Measurements from ENCODE around the gene PTPN6. TPM values are rescaled to one million over a fixed set of nuclear protein-coding genes. Genes with fewer than 3 reads are reported as not detected.

Gene PTPN6
- total and polyA plus RNA-seq, 2 of the 8 experiments (the other 6 are each of a cell fraction or from before 2014, with no cell fraction given): 16.3 to 28.4 TPM

- Histone ChIP-seq H3K4me3 (ENCODE audit: extremely low read depth in 1 of 4, insufficient read depth in 2 of 4, low read depth in 3 of 4, low read length in 4 of 4) (peak overlapping the region; percentile 91 to 100 (median 100)), H3K14ac (ENCODE audit: insufficient read length) (peak overlapping the region; percentile 2), H2BK120ac (replicated peaks; ENCODE audit: low read depth, low read length) (peak overlapping the region; percentile 3), H3K27me3 (replicated peaks in 1 of 4; ENCODE audit: control insufficient read depth in 3 of 4, extremely low read depth in 1 of 4, insufficient read depth in 3 of 4, low read length in 3 of 4) (no peaks in the 10 kb centered on the region), H3K56ac (replicated peaks; ENCODE audit: insufficient read length, low read depth, low read length) (peak overlapping the region; percentile 24), H3K9me3 (ENCODE audit: insufficient read depth in 2 of 2, low read depth in 1 of 2, low read length in 1 of 2) (no peaks in the 10 kb centered on the region), H3K4ac (replicated peaks; ENCODE audit: insufficient read length, low read depth, low read length) (peak overlapping the region; percentile 0), H3K27ac (ENCODE audit: low read depth, low read length) (peak overlapping the region; percentile 86), H2AFZ (ENCODE audit: low read length) (no peak overlapping the region), H2BK5ac (ENCODE audit: low read depth, low read length) (peak overlapping the region; percentile 67), H3K9ac (replicated peaks in 1 of 4; ENCODE audit: extremely low read depth in 1 of 4, low read depth in 3 of 4, low read length in 3 of 4) (peak overlapping the region; percentile 70 to 98 (median 92)), H3K79me1 (ENCODE audit: low read depth, low read length) (peaks cover 7% of the 10 kb centered on the region; the same call in 1 of the 2 replicates), H3K4me2 (ENCODE audit: insufficient read depth in 1 of 2, low read depth in 2 of 2, low read length in 2 of 2) (peak overlapping the region; percentile 76 to 100), H2BK15ac (ENCODE audit: low read length) (no peak overlapping the region), H3K4me1 (replicated peaks in 1 of 4; ENCODE audit: control insufficient read depth in 3 of 4, insufficient read depth in 4 of 4, low read length in 3 of 4) (peaks cover 0 to 13% (median 3%) of the 10 kb centered on the region in 4 experiments; a peak in 5 of 7 replicates), H2BK20ac (ENCODE audit: low read length) (no peak overlapping the region), H3K79me2 (ENCODE audit: control insufficient read depth in 1 of 2, insufficient read depth in 2 of 2, low read length in 2 of 2) (peaks cover 14 to 47% of the 10 kb centered on the region in 2 experiments), H4K20me1 (replicated peaks in 1 of 2; ENCODE audit: control insufficient read depth in 1 of 2, insufficient read depth in 2 of 2, low read length in 2 of 2) (peaks cover 2 to 6% of the 10 kb centered on the region in 2 experiments), H3K36me3 (ENCODE audit: control insufficient read depth in 2 of 4, insufficient read depth in 4 of 4, low read length in 3 of 4) (peaks cover 33 to 51% (median 44%) of the 10 kb centered on the region in 4 experiments), H3K18ac (ENCODE audit: extremely low read depth, low read length) (peak overlapping the region; percentile 85), H3K23me2 (ENCODE audit: low read depth, low read length) (peaks cover 4% of the 10 kb centered on the region), H2AK5ac (ENCODE audit: low read depth, low read length) (peak overlapping the region; percentile 76), H3K23ac (ENCODE audit: insufficient read length) (no peak overlapping the region), H4K91ac (replicated peaks; ENCODE audit: insufficient read length, low read length) (peak overlapping the region; percentile 72), H4K5ac (ENCODE audit: insufficient read length, low read depth, low read length) (peak overlapping the region; percentile 34), H2BK12ac (ENCODE audit: low read depth, low read length) (peak overlapping the region; percentile 72), H4K8ac (ENCODE audit: extremely low read depth, insufficient read depth, low read length) (peak overlapping the region; percentile 92; the same call in 1 of the 2 replicates)
- FAIRE-seq (no peak), DNase-seq (ENCODE audit: low read depth in 1 of 2, low spot score in 2 of 2) (no peak)
- CTCF ChIA-PET (ENCODE audit: partially characterized antibody): interaction anchor here (1.2 to 2.4 kb wide), 5 partner anchors 10 to 53 kb away, joined by 3 to 9 read pairs (median 3); no protein-coding TSS in a partner anchor
- WGBS, 2 experiments (ENCODE audit: extremely low coverage in 1 of 2, insufficient coverage in 1 of 2, insufficient read length in 1 of 2, insufficient replicate concordance in 2 of 2, low coverage in 1 of 2, low lambda C conversion rate in 2 of 2, missing lambda C conversion rate in 1 of 2): 3% methylated on average over 24 of the region's 31 CpGs; no CpG with 5 or more reads in 1 of the 2 experiments
- TF ChIP-seq FOSL1 (IDR thresholded peaks at IDR 0.05; ENCODE audit: insufficient read depth, low read depth, low read length) (no peak), POLR2AphosphoS5 (IDR thresholded peaks at IDR 0.05; ENCODE audit: low read depth, low read length) (peak; percentile 71; the same call in 1 of the 2 replicates), ATF3 (IDR thresholded peaks at IDR 0.05; ENCODE audit: insufficient read depth, low read depth, low read length) (no peak), YY1 (IDR thresholded peaks at IDR 0.05; ENCODE audit: low read depth, low read length) (peak; percentile 63; the same call in 1 of the 2 replicates)
- POLR2A ChIA-PET (ENCODE audit: partially characterized antibody): interaction anchor here (0.7 to 30.5 kb wide), 4 partner anchors 8 to 118 kb away, joined by 3 to 1596 read pairs (median 14); partner anchors contain the start of genes ATN1, C12orf57, PTPN6 and RNU7-1
Measured at GRCh38 chr12:6970096-6970527, 19.0 kb downstream of the PTPN6 start.
